SW 1271 (cell line): Measurements from ENCODE around the gene TIGD4.

Experiments used
- DNase-seq, 2 experiments: peaks; one replicate each; lab custom pipeline; 2025; lab: John Stamatoyannopoulos, UW

Gene TIGD4

DNA sequence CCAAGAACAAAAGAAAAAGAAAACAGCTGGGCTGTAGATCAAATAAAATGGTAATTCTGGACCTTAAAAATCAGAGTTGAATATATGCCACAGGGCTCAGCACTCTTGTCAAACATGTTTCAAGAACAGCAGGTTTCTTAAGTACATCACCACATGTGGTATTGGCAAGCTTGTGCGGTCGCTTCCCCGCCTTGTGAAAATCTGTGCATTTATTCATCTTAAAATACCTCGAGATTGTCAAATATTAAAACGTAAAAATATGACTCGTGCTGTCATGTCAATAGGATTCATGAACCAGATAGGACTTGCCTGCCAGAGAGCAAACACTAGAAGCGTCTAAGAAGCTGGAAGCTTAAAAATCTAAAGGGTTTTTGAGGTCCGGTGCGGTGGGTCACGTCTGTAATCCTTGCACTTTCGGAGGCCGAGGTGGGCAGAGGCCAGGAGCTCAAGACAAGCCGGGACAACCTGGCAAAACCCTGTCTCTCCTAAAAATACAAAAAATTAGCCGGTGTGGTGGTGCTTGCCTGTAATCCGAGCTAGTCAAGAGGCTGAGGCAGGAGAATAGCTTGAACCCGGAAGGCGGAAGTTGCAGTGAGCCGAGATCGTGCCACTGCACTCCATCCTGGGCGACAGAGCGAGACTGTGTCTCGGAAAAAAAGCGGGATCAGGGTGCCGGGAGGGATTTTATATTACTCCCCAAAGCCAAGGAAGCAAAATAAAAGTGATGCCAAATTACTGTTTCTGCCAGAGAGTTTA lies 59.6 kb downstream of the TIGD4 start:
- DNase-seq: no peak
